ENCODE measurements around the gene MAB21L1. TPM values are rescaled to one million over a fixed set of nuclear protein-coding genes. Genes with fewer than 3 reads are reported as not detected.

The MAB21L1 gene
- total and polyA plus RNA-seq, 2 donors (not counting 3 experiments of a cell fraction or from before 2014, with no cell fraction given): 0.03 TPM; not detected in 1

DNA sequence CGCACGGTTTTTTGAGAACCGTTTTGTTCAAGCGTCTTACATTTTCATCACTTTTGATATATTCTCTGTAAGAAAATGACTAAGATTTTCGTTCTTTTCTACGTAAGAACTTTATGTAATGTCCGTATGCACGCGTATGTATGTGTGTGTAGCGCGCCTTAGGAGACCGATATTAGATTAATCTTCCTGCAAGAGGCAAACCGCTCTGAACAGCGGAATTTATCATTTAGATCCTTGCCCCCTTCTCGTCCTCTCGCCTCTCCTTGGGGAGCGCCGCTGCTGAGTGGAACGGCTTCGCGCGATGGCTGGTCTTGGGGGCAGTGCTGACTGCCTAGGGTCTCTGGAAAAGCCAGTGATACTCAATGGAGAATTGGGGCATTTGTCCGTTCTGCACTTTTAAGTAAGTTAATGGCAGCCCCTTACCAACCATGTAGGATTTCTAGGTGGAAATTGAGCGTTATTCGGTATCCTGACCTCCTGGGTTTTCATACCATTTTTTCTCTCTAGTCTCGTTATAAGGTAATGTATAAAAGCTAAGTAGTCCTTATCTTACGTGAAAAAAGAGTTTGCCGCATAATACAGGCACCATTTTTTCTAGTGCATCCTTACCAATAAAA lies 4.7 kb downstream of the MAB21L1 start:
- Histone ChIP-seq H4K20me1 (replicated peaks; ENCODE audit: control insufficient read depth, extremely low read depth, insufficient read depth, low read length) (no peaks in the 10 kb centered on the region), H3K27ac (ENCODE audit: insufficient read depth, low read depth, low read length) (no peak overlapping the region), H3K79me2 (ENCODE audit: control insufficient read depth, insufficient read depth, low read length) (no peaks in the 10 kb centered on the region), H3K9me1 (replicated peaks; ENCODE audit: control insufficient read depth, extremely low read depth, insufficient read depth, low read length) (no peaks in the 10 kb centered on the region), H2AFZ (ENCODE audit: low read depth, low read length) (no peak overlapping the region), H3K9me3 (replicated peaks; ENCODE audit: control insufficient read depth, insufficient read depth, low read length) (no peaks in the 10 kb centered on the region), H3K9ac (replicated peaks; ENCODE audit: extremely low read depth, insufficient read depth, low read length) (no peak overlapping the region), H3K4me3 (replicated peaks in 1 of 3; ENCODE audit: insufficient read depth in 1 of 3, low read depth in 1 of 3, low read length in 3 of 3) (no peak overlapping the region), H3K4me1 (ENCODE audit: control insufficient read depth, extremely low read depth, insufficient read depth, low read length) (peaks cover 4% of the 10 kb centered on the region), H3K36me3 (ENCODE audit: control insufficient read depth in 2 of 2, extremely low read depth in 1 of 2, insufficient read depth in 2 of 2, low read length in 2 of 2) (no peaks in the 10 kb centered on the region), H3K27me3 (ENCODE audit: control insufficient read depth in 2 of 2, insufficient read depth in 2 of 2, low read length in 2 of 2) (no peaks in the 10 kb centered on the region), H3K4me2 (ENCODE audit: insufficient read depth, low read length) (no peak overlapping the region)
- FAIRE-seq (no peak), DNase-seq (ENCODE audit: low read depth, low spot score) (no peak)
- BruUV-seq (replicated peaks): no TSS peak
- dilution Hi-C loops (cut with MboI; ENCODE audit: extremely low pct_ligation_motif_present, low sequenced_read_pairs): no loop called here
- POLR2A ChIA-PET: no interaction called here
- CTCF ChIA-PET: interaction anchor here (1.3 kb wide), 1 partner anchor 20 kb away, joined by 3 read pairs; no protein-coding TSS in a partner anchor
- intact Hi-C loops (cut with micrococcal nuclease): loop anchor here (2.0 to 10.0 kb wide), 3 partner anchors 249 to 535 kb away; no protein-coding TSS in a partner anchor
- TF ChIP-seq POLR2A (IDR thresholded peaks at IDR 0.05; ENCODE audit: low read depth, low read length) (no peak), MYC (IDR thresholded peaks at IDR 0.05; ENCODE audit: low read depth, low read length) (no peak), JUN (IDR thresholded peaks at IDR 0.05; ENCODE audit: borderline replicate concordance, insufficient read depth, insufficient read length, low read depth) (no peak), POLR2AphosphoS5 (IDR thresholded peaks at IDR 0.05; ENCODE audit: insufficient read depth, low read depth, low read length) (no peak), EZH2 (IDR thresholded peaks at IDR 0.05; ENCODE audit: borderline replicate concordance, low read depth, low read length, severe bottlenecking) (no peak), MAX (IDR thresholded peaks at IDR 0.05; ENCODE audit: insufficient read depth, insufficient read length) (no peak)
- TF ChIP-seq, protein P1, sequence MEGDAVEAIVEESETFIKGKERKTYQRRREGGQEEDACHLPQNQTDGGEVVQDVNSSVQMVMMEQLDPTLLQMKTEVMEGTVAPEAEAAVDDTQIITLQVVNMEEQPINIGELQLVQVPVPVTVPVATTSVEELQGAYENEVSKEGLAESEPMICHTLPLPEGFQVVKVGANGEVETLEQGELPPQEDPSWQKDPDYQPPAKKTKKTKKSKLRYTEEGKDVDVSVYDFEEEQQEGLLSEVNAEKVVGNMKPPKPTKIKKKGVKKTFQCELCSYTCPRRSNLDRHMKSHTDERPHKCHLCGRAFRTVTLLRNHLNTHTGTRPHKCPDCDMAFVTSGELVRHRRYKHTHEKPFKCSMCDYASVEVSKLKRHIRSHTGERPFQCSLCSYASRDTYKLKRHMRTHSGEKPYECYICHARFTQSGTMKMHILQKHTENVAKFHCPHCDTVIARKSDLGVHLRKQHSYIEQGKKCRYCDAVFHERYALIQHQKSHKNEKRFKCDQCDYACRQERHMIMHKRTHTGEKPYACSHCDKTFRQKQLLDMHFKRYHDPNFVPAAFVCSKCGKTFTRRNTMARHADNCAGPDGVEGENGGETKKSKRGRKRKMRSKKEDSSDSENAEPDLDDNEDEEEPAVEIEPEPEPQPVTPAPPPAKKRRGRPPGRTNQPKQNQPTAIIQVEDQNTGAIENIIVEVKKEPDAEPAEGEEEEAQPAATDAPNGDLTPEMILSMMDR (IDR thresholded peaks at IDR 0.05; ENCODE audit: extremely low read depth in 1 of 2, insufficient read depth in 1 of 2, low read depth in 1 of 2, low read length in 2 of 2): no peak

Data from endothelial cell of umbilical vein (primary cell).